Measurements from ENCODE around the gene VPS39.

- TF ChIP-seq CTCF (IDR thresholded peaks at IDR 0.05) (no peak), TCF7L2 (IDR thresholded peaks at IDR 0.05; ENCODE audit: low read depth, low read length) (no peak), REST (IDR thresholded peaks at IDR 0.05; ENCODE audit: insufficient read depth in 1 of 2, low read depth in 2 of 2, low read length in 1 of 2) (no peak)
Measured at GRCh38 chr15:42153874-42154211, 54.3 kb downstream of the VPS39 start.

Data from Panc1 (cell line).